MM.1S (cell line): ENCODE measurements around the gene SLC17A7.

ENCODE experiments used
- EZH2 ChIP-seq: fragments of 300-600 bp; sonication (generic); optimal IDR thresholded peaks from 2 replicates; pipeline ENCODE3; 2017; ENCODE audit warnings: low read depth, mild to moderate bottlenecking, antibody characterized with exemption, low read length, mixed read lengths
- EZH2phosphoT487 ChIP-seq: fragments of 300-600 bp; sonication (generic); IDR thresholded peaks from 2 replicates; pipeline ENCODE4 v1.6.1; 2018; ENCODE audit warnings: antibody characterized with exemption, low read length
- TF ChIP-seq, protein P1 (sequence below): fragments of 300-600 bp; sonication (generic); IDR thresholded peaks from 2 replicates; pipeline ENCODE4 v1.5.1; 2016; ENCODE audit warnings: antibody characterized with exemption, low read length, mixed read lengths

DNA sequence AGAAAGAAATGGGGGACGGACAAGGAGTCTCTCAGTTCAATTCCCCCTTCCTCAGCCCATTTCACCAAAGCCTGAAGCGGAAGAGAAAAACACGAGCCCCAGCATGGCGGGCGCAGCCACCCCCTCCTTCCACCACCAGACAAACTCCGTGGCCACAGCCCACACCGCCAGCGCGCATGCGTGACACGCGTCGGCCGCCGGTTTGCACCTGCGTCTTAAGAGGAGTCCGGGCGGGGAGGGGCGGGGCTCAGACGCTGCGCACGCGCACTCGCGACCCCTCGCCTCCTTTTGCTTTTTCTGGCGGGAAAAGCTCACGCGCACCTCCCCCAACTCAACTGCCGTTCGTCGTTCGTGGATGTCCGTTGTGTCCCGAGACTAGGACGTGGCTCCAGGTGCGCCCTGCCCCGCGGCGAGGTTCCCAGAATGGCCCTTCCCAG, 53.4 kb downstream of the SLC17A7 start, which contains the start of gene KASH5:
- TF ChIP-seq, protein P1, sequence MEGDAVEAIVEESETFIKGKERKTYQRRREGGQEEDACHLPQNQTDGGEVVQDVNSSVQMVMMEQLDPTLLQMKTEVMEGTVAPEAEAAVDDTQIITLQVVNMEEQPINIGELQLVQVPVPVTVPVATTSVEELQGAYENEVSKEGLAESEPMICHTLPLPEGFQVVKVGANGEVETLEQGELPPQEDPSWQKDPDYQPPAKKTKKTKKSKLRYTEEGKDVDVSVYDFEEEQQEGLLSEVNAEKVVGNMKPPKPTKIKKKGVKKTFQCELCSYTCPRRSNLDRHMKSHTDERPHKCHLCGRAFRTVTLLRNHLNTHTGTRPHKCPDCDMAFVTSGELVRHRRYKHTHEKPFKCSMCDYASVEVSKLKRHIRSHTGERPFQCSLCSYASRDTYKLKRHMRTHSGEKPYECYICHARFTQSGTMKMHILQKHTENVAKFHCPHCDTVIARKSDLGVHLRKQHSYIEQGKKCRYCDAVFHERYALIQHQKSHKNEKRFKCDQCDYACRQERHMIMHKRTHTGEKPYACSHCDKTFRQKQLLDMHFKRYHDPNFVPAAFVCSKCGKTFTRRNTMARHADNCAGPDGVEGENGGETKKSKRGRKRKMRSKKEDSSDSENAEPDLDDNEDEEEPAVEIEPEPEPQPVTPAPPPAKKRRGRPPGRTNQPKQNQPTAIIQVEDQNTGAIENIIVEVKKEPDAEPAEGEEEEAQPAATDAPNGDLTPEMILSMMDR = no peak
- TF ChIP-seq EZH2 (no peak), EZH2phosphoT487 (no peak)
